Esophagus muscularis mucosa (tissue), 4 donors: Measurements from ENCODE around the gene DIPK1B. TPM values are rescaled to one million over a fixed set of nuclear protein-coding genes. Genes with fewer than 3 reads are reported as not detected.

Experiments used
- DNase-seq: peaks from one replicate; pipeline ENCODE4 v3.0.0-alpha.2; 2017; ENCODE audit errors: extremely low spot score
- H3K27ac ChIP-seq, 4 donors: fragments of 200-600 bp; sonication (generic); replicated peaks in 1 of 4; 1 replicate in 3 of 4; 2 replicates in 1 of 4; pipeline ENCODE4 v1.5.1; 2016 to 2019; ENCODE audit warnings: mild to moderate bottlenecking in 1 of 4
- H3K27me3 ChIP-seq, 4 donors: fragments of 200-600 bp; sonication (generic); one replicate each; pipeline versions ENCODE4 v1.5.1 to v1.6.0; 2016 to 2019
- H3K36me3 ChIP-seq, 4 donors: fragments of 200-600 bp; sonication (generic); one replicate each; pipeline ENCODE4 v1.5.1; 2016 to 2019
- H3K4me1 ChIP-seq, 4 donors: fragments of 200-600 bp; sonication (generic); one replicate each; pipeline ENCODE4 v1.5.1; 2016 to 2019
- H3K4me3 ChIP-seq, 4 donors: fragments of 200-600 bp; sonication (generic); 1 replicate in 2 of 4; 2 replicates in 2 of 4; pipeline ENCODE4 v1.5.1; 2016 to 2019; ENCODE audit warnings: mild to moderate bottlenecking in 4 of 4, moderate library complexity in 1 of 4
- H3K9me3 ChIP-seq, 4 donors: fragments of 200-600 bp; sonication (generic); 1 replicate in 3 of 4; 2 replicates in 1 of 4; pipeline ENCODE4 v1.5.1; 2016 to 2019
- CTCF ChIP-seq, 3 experiments: fragments of 200-600 bp in 2 of 3; fragments of 450-650 bp in 1 of 3; sonication (generic) in 2 of 3; IDR thresholded peaks; one replicate each; pipeline ENCODE4 v1.5.1; 2017 to 2019; ENCODE audit warnings: antibody characterized with exemption in 3 of 3, mild to moderate bottlenecking in 2 of 3, moderate library complexity in 1 of 3
- EP300 ChIP-seq: sonication (generic); formaldehyde crosslinking; IDR thresholded peaks from one replicate; pipeline ENCODE4 v1.6.1; 2017; ENCODE audit warnings: antibody characterized with exemption
- POLR2A ChIP-seq: fragments of 450-650 bp; IDR thresholded peaks from one replicate; pipeline ENCODE4 v1.6.1; 2017; ENCODE audit warnings: antibody characterized with exemption, moderate library complexity, mild to moderate bottlenecking, low read depth
- POLR2AphosphoS5 ChIP-seq, 2 donors: sonication (generic); formaldehyde crosslinking; IDR thresholded peaks; one replicate each; pipeline ENCODE4 v1.6.1; 2017; ENCODE audit warnings: antibody characterized with exemption in 2 of 2
- WGBS: methylation state at CpG from one replicate; pipeline ENCODE4 v1.1.5; 2018; 5-methylcytosine and 5-hydroxymethylcytosine counted together
- intact Hi-C: fragments of 100-400 bp; cut with DNase I; formaldehyde crosslinking; loops from one replicate; pipeline ENCODE4 v1.15.1; 2023
- total RNA-seq, 4 donors: library from RNA; depleted of rRNA; stranded (reverse); fragments of >200 nt; gene quantifications; one replicate each; pipeline versions ENCODE4 v1.1.0 to v1.2.1, GENCODE V29; 2016

The DIPK1B gene
- total RNA-seq, 4 donors from 2014 or later, result 6.6 to 27.8 (median 21.5) TPM

GRCh38 chr9:136667940-136668760, 44.2 kb upstream of the DIPK1B start:
- TF ChIP-seq POLR2AphosphoS5 (IDR thresholded peaks at IDR 0.05) (no peak), POLR2A (no peak), EP300 (no peak), CTCF (IDR thresholded peaks at IDR 0.05) (no peak)
- H3K27me3 ChIP-seq, result peaks cover 0 to 78% (median 5%) of the 10 kb centered on the region in 4 donors
- H3K9me3 ChIP-seq, result no peaks in the 10 kb centered on the region
- peak overlapping the region; percentile 53 to 65 (median 56) for H3K4me3 ChIP-seq
- H3K36me3 ChIP-seq, result peaks cover 0 to 88% (median 14%) of the 10 kb centered on the region in 4 donors
- H3K4me1 ChIP-seq, result peaks cover 6 to 46% (median 21%) of the 10 kb centered on the region in 4 donors
- H3K27ac ChIP-seq, result peak overlapping the region in 2 of 4 donors; percentile 10 to 67
- no peak for DNase-seq
- WGBS, result 67% methylated on average over 18 of the region's 40 CpGs
- intact Hi-C loops, result no loop called here

- no peak for TF ChIP-seq POLR2AphosphoS5 (IDR thresholded peaks at IDR 0.05)
- no peak for TF ChIP-seq CTCF (IDR thresholded peaks at IDR 0.05)
- TF ChIP-seq POLR2A, result no peak
- TF ChIP-seq EP300, result no peak
- WGBS, result 38% methylated on average over 18 of the region's 23 CpGs
Observed at GRCh38 chr9:136668983-136669790, 43.2 kb upstream of the DIPK1B start.

GRCh38 chr9:136669791-136670464, 42.4 kb upstream of the DIPK1B start:
- H3K36me3 ChIP-seq, result peaks cover 0 to 86% (median 27%) of the 10 kb centered on the region in 4 donors
- intact Hi-C loops, result no loop called here
- peaks cover 6 to 45% (median 19%) of the 10 kb centered on the region in 4 donors for H3K4me1 ChIP-seq
- 70% methylated on average over 14 of the region's 23 CpGs for WGBS
- H3K4me3 ChIP-seq, result peak overlapping the region; percentile 53 to 65 (median 56)
- no peaks in the 10 kb centered on the region for H3K9me3 ChIP-seq
- H3K27me3 ChIP-seq, result peaks cover 0 to 61% (median 2%) of the 10 kb centered on the region in 4 donors
- no peak for TF ChIP-seq POLR2A
- no peak for TF ChIP-seq POLR2AphosphoS5 (IDR thresholded peaks at IDR 0.05)
- TF ChIP-seq CTCF (IDR thresholded peaks at IDR 0.05), result no peak
- TF ChIP-seq EP300, result no peak
- peak overlapping the region in 1 of 4 donors; percentile 67 for H3K27ac ChIP-seq
- DNase-seq, result no peak

More at GRCh38 chr9:136668983-136669790, 43.2 kb upstream of the DIPK1B start:
- H3K4me3 ChIP-seq, result peak overlapping the region; percentile 53 to 65 (median 56)
- H3K36me3 ChIP-seq, result peaks cover 0 to 88% (median 23%) of the 10 kb centered on the region in 4 donors
- DNase-seq, result no peak
- peaks cover 6 to 49% (median 21%) of the 10 kb centered on the region in 4 donors for H3K4me1 ChIP-seq
- intact Hi-C loops, result no loop called here
- peak overlapping the region in 1 of 4 donors; percentile 67 for H3K27ac ChIP-seq
- no peaks in the 10 kb centered on the region for H3K9me3 ChIP-seq
- H3K27me3 ChIP-seq, result peaks cover 0 to 68% (median 5%) of the 10 kb centered on the region in 4 donors

GRCh38 chr9:136670576-136671253, 41.7 kb upstream of the DIPK1B start:
- intact Hi-C loops, result no loop called here
- peaks cover 3 to 39% (median 13%) of the 10 kb centered on the region in 4 donors for H3K4me1 ChIP-seq
- DNase-seq, result no peak
- TF ChIP-seq CTCF (IDR thresholded peaks at IDR 0.05) (no peak), POLR2AphosphoS5 (IDR thresholded peaks at IDR 0.05) (peak in 1 of 2 donors; percentile 23), EP300 (no peak), POLR2A (no peak)
- H3K9me3 ChIP-seq, result no peaks in the 10 kb centered on the region
- H3K27me3 ChIP-seq, result peaks cover 0 to 55% (median 0%) of the 10 kb centered on the region in 4 donors
- H3K4me3 ChIP-seq, result peak overlapping the region; percentile 12 to 65 (median 56)
- H3K36me3 ChIP-seq, result peaks cover 0 to 83% (median 30%) of the 10 kb centered on the region in 4 donors
- 83% methylated on average over 27 of the region's 36 CpGs for WGBS
- H3K27ac ChIP-seq, result peak overlapping the region in 1 of 4 donors; percentile 67
